Subcutaneous adipose tissue (tissue), 4 donors: ENCODE results near the gene TSEN2. TPM values are rescaled to one million over a fixed set of nuclear protein-coding genes. Genes with fewer than 3 reads are reported as not detected.

Experiments used
- total RNA-seq, 4 donors: library from RNA; depleted of rRNA; stranded (reverse); fragments of >200 nt; gene quantifications; one replicate each; pipeline ENCODE4 v1.1.0, GENCODE V29; 2016
- TF ChIP-seq, protein P1 (sequence below): fragments of 450-650 bp; IDR thresholded peaks from one replicate; pipeline ENCODE4 v1.5.1; 2016; ENCODE audit warnings: low read depth, mild to moderate bottlenecking, control low read depth, antibody characterized with exemption, moderate library complexity

TSEN2 gene
- total RNA-seq = 10 to 100 TPM; 11.4 to 26.0 (median 15.1) TPM

DNA sequence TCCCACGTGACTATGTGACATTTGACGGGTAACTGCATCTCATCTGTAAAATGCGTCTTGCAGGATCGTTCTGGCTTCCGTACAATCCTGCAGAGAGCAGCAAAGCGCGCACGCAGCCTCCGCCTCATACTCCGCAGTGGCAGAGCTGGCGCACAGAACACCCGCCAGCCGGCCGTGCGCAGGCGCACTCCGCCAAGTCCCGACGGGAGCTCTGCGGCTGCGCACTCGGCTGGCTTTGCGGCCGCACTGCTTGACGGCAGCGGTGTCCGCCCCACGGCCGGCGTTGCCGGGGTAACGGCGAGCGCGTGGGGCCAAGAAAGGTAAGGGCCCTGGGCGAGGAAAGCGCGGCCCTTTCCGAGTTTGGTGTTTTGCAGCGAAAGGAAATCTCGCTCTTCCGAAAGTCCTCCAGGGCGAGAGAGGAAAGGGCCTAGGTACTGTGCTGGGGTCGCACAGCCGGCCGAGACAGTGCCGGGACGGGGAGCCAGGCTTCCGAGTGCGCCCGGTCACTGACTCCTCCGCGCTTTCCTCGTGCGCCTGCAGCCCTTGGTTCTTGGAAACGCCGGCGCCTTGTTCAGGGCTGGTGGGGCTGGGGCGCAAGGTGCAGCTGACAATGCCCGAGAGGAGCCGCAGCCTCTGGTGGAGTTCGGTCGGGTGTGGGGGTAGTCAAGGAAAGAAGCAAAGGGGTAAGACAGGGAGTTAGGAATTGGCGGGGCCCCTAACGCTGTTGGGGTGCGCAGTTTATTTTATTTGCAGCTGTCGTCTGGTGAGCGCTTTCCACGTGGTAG lies at the start of gene TSEN2:
Gene TSEN2 (plus strand): TSS at position 283 of the 785 bp plus-strand sequence. CDS start 5,321 bp downstream, outside the sequence.
- TF ChIP-seq, protein P1, sequence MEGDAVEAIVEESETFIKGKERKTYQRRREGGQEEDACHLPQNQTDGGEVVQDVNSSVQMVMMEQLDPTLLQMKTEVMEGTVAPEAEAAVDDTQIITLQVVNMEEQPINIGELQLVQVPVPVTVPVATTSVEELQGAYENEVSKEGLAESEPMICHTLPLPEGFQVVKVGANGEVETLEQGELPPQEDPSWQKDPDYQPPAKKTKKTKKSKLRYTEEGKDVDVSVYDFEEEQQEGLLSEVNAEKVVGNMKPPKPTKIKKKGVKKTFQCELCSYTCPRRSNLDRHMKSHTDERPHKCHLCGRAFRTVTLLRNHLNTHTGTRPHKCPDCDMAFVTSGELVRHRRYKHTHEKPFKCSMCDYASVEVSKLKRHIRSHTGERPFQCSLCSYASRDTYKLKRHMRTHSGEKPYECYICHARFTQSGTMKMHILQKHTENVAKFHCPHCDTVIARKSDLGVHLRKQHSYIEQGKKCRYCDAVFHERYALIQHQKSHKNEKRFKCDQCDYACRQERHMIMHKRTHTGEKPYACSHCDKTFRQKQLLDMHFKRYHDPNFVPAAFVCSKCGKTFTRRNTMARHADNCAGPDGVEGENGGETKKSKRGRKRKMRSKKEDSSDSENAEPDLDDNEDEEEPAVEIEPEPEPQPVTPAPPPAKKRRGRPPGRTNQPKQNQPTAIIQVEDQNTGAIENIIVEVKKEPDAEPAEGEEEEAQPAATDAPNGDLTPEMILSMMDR = no peak

DNA sequence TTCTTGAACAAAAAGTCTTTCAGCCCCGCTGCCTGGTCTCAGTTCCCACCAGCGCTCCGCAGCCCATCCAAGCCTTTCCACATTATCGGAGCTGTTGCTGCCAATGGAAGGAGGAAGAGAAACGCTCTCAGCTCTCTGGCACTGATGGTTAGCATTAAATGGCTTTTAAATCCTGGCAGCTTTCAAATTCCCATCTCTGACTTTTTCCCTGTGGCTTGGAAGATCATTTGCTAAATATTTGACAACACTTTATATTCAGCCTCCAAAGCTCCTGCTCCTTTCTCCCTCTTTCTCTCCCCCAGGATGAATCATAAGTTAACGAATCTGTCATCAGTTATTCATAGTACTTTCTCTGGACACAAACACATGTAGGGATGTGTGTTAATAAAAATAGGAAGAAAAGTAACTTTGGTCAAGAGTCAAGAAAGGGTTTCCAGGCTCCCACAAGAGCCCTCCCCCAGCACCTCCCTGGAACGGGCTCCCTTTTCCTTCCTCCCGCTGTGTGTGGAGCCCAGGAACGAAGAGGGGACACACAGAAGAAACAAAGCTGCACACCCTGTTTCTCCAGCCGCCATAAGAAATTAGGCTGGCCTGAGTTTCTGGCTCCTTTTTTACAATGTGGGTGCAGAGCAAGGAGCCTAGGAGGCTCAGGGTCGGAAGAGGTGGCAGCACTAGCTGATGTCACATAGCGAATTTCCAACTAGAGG lies 47.6 kb upstream of the TSEN2 start:
- TF ChIP-seq, protein P1 = no peak

DNA sequence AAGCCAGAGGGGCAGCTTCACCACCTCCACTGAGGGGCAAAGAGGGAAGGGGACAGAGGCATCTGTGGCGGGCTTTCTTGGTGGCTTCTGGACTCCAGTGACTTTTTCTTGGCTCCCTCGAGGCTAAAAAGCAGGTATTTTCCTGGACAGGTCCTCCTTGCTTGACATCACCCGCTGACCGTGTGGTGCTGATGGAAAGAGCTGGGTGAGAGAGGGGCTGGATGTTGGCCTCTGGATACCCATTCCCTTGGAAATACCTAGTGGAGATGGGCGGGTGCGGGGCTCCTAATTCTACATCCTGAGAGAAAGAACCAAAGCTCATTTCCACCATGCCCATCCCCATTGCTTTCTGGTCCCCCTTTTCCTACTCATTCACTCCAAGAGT lies 47.1 kb upstream of the TSEN2 start:
- TF ChIP-seq, protein P1 = no peak

DNA sequence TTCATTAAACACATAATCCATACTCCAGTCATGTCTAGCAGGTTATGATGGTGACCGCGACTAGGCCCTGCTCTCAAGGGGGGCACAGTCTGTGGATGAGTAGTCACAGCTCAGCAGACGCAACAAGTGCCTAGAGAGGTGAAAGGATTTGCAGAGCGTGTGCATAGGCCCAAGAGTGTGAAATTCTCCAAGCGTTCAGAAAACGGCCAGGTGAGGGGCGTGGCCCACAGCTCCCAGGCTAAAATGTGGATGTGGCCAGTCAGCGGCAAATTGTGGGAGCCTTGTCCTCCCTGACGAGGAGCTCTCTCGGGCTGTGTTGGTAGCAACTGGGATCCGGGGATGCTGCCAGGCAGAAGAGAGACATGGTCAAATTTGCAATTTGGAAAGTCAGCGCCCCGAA lies 46.4 kb upstream of the TSEN2 start:
- TF ChIP-seq, protein P1 = no peak

DNA sequence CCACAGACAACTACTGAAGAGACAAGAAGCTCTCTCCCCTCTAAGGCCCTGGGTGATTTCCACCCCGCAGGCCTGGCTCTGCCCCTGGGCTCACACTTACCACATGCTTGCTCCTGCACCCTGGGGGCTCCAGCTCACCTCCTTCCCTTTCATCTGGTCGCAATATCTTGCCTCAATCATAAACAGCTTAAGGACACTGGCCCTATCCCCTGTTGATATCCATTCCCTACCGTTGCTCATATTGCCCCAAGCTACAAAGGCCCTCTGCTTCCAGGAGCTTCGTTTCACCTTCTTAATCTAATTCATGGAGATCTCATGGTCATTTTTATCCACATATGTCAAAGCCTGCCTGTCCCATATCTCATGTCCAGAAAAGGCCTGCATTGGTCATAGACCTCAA lies 46.0 kb upstream of the TSEN2 start:
- TF ChIP-seq, protein P1 = no peak

DNA sequence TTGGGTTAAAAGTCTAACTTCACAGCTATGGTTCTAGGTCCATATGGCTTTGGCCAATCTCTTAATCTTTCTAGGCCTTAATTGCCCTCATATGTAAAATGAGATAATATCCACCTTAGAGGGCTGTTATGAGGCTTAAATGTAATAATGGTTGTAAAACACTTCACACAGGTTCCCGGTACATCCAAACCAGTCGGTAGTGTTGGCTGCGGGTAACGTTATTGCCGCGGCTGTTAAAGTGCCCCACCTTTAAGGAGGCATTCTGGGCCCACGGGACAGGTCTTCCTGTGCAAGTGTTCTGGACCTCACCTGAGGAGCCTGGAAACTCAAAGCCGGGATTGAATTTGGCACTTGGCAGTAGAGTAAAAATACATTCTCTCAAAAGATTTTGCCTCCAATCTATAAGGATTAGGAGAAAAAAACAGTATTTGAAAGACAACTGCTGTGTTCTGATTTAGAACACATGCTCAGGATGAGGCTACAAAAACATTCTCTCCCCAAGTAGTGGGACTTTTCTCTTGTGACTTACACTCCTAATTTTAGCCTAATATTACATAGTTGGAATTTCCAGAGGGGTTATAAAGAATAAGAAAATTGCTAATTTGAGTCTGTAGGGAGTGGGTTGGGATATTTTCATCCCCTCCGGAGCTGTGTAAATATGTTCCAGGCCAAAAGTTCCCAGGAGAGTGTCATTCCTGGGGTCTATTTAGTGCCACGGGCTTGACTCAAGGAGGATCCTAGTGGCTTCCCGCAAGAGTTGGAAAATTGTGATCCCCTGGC lies 44.9 kb upstream of the TSEN2 start:
- TF ChIP-seq, protein P1 = no peak
